Gastrocnemius medialis (tissue), 4 donors: Measurements from ENCODE around the gene PROS1. TPM values are rescaled to one million over a fixed set of nuclear protein-coding genes. Genes with fewer than 3 reads are reported as not detected.
"Not testable (repeated sequence)": the region's sequence is repeated elsewhere in the genome, so short reads cannot be mapped to it uniquely, and the experiment has no call there.

ENCODE experiments used
- ATAC-seq, 2 donors: fragments of 150-250 bp; one replicate each; pipeline ENCODE4 v1.9.1; 2016
- DNase-seq, 2 donors: peaks; one replicate each; pipeline ENCODE4 v3.0.0-alpha.2; 2019
- H3K27ac ChIP-seq, 4 donors: fragments of 200-600 bp; sonication (generic); 1 replicate in 1 of 4; 2 replicates in 3 of 4; pipeline ENCODE4 v1.5.1; 2016 to 2018; ENCODE audit warnings: mild to moderate bottlenecking in 2 of 4, moderate library complexity in 1 of 4
- H3K27me3 ChIP-seq, 3 donors: fragments of 200-600 bp; sonication (generic) in 2 of 3; 1 replicate in 1 of 3; 2 replicates in 2 of 3; pipeline versions ENCODE4 v1.5.1 to v1.6.0; 2016 to 2019; ENCODE audit warnings: mild to moderate bottlenecking in 1 of 3, moderate library complexity in 1 of 3
- H3K36me3 ChIP-seq, 2 donors: fragments of 200-600 bp; sonication (generic) in 1 of 2; one replicate each; pipeline ENCODE4 v1.5.1; 2017 to 2018
- H3K4me1 ChIP-seq, 2 donors: fragments of 200-600 bp; sonication (generic) in 1 of 2; one replicate each; pipeline ENCODE4 v1.5.1; 2016 to 2017; ENCODE audit warnings: mild to moderate bottlenecking in 2 of 2
- H3K4me3 ChIP-seq, 4 donors: fragments of 200-600 bp; sonication (generic) in 3 of 4; 1 replicate in 1 of 4; 2 replicates in 3 of 4; pipeline ENCODE4 v1.5.1; 2016 to 2019; ENCODE audit warnings: mild to moderate bottlenecking in 2 of 4
- H3K9me3 ChIP-seq, 3 donors: fragments of 200-600 bp; sonication (generic) in 2 of 3; 1 replicate in 1 of 3; 2 replicates in 2 of 3; pipeline ENCODE4 v1.5.1; 2016 to 2019
- POLR2A ChIP-seq, 2 donors: fragments of 450-650 bp; IDR thresholded peaks; one replicate each; pipeline ENCODE4 v1.6.1; 2017; ENCODE audit warnings: antibody characterized with exemption in 2 of 2, mild to moderate bottlenecking in 2 of 2, moderate library complexity in 2 of 2
- in situ Hi-C, 4 donors: fragments of 200-750 bp; cut with MboI; loops; one replicate each; pipeline versions ENCODE4 v1.15.0 to v1.8.0; 2017; ENCODE audit warnings: low sequenced_read_pairs in 4 of 4
- intact Hi-C: fragments of 100-400 bp; cut with DNase I; formaldehyde crosslinking; loops from one replicate; pipeline ENCODE4 v1.15.1; 2023; ENCODE audit warnings: low total_unique reads
- total RNA-seq, 4 donors: library from RNA; depleted of rRNA; stranded (reverse); fragments of >200 nt; gene quantifications; one replicate each; pipeline versions ENCODE4 v1.1.0 to v1.2.3, GENCODE V29; 2016
- TF ChIP-seq, protein P1 (sequence below), 5 experiments: fragments of 450-650 bp in 3 of 5; fragments of 200-600 bp in 2 of 5; sonication (generic) in 2 of 5; IDR thresholded peaks in 4 of 5; conservative IDR thresholded peaks in 1 of 5; 1 replicate in 4 of 5; 2 replicates in 1 of 5; pipeline ENCODE4 v1.5.1; 2016 to 2019; ENCODE audit warnings: antibody characterized with exemption in 5 of 5, mild to moderate bottlenecking in 3 of 5, moderate library complexity in 3 of 5

The PROS1 gene
- total RNA-seq, 4 donors from 2014 or later, result 5.0 to 8.3 (median 7.6) TPM

DNA sequence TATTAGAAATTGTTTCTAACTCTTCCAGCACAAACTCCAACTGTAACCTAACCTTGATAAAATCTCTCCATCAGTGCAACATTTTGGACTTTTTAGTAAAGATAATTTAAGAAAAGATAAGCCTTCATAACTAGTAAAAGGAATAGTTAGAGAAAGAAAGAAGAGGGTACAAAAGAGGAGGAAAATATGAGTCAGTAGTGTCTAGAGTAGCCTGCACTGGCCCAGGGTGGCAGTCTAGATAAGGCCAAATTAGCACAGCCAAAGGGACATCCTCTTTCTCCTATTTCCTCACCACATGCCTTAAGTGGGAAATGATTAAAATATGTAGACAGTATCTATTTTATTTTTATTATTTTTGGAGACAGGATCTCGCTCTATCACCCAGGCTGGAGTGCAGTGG lies 3.7 kb downstream of the PROS1 start:
- in situ Hi-C loops, result loop anchor here in 1 of 4 donors (5.0 kb wide), 1 partner anchor 43 kb away; no protein-coding TSS in a partner anchor
- Histone ChIP-seq H3K4me1 (peaks cover 3% of the 10 kb centered on the region in 2 donors), H3K36me3 (no peaks in the 10 kb centered on the region), H3K4me3 (no peak overlapping the region), H3K27me3 (no peaks in the 10 kb centered on the region), H3K27ac (no peak overlapping the region), H3K9me3 (no peaks in the 10 kb centered on the region)
- intact Hi-C loops, result no loop called here
- no peak for TF ChIP-seq POLR2A (IDR thresholded peaks at IDR 0.05)
- TF ChIP-seq, protein P1, sequence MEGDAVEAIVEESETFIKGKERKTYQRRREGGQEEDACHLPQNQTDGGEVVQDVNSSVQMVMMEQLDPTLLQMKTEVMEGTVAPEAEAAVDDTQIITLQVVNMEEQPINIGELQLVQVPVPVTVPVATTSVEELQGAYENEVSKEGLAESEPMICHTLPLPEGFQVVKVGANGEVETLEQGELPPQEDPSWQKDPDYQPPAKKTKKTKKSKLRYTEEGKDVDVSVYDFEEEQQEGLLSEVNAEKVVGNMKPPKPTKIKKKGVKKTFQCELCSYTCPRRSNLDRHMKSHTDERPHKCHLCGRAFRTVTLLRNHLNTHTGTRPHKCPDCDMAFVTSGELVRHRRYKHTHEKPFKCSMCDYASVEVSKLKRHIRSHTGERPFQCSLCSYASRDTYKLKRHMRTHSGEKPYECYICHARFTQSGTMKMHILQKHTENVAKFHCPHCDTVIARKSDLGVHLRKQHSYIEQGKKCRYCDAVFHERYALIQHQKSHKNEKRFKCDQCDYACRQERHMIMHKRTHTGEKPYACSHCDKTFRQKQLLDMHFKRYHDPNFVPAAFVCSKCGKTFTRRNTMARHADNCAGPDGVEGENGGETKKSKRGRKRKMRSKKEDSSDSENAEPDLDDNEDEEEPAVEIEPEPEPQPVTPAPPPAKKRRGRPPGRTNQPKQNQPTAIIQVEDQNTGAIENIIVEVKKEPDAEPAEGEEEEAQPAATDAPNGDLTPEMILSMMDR (IDR thresholded peaks at IDR 0.05 in 4 of 5, conservative IDR thresholded peaks at IDR 0.05 in 1 of 5), result no peak
- DNase-seq (no peak), ATAC-seq (no peak)

DNA sequence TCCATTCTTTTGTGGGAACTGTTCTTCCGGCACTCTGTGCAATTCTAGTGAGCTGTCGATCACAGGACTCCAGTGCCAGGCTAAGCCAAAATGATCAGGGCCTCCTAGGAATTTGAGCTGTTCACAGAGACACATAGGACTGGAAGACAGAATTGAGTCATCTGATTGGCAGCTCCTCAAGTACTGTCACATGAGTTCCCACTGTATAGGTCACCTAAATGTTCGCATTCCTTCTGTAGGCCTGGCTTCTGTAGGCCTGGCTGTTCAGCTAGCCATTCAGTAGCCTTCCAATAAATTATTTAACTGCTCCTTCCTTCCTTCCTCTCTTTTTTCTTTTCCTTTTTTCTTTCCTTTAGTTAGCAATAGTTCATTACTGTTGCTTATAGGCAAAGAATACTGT lies 4.3 kb downstream of the PROS1 start:
- no peaks in the 10 kb centered on the region for H3K27me3 ChIP-seq
- ATAC-seq, result no peak
- in situ Hi-C loops, result loop anchor here in 1 of 4 donors (5.0 kb wide), 1 partner anchor 42 kb away; no protein-coding TSS in a partner anchor
- no peaks in the 10 kb centered on the region for H3K36me3 ChIP-seq
- DNase-seq, result no peak
- H3K4me1 ChIP-seq, result peaks cover 3% of the 10 kb centered on the region in 2 donors
- no peak for TF ChIP-seq POLR2A (IDR thresholded peaks at IDR 0.05)
- TF ChIP-seq, protein P1 (IDR thresholded peaks at IDR 0.05 in 4 of 5, conservative IDR thresholded peaks at IDR 0.05 in 1 of 5), result no peak
- H3K27ac ChIP-seq, result no peak overlapping the region
- intact Hi-C loops, result no loop called here
- no peaks in the 10 kb centered on the region for H3K9me3 ChIP-seq
- H3K4me3 ChIP-seq, result no peak overlapping the region

DNA sequence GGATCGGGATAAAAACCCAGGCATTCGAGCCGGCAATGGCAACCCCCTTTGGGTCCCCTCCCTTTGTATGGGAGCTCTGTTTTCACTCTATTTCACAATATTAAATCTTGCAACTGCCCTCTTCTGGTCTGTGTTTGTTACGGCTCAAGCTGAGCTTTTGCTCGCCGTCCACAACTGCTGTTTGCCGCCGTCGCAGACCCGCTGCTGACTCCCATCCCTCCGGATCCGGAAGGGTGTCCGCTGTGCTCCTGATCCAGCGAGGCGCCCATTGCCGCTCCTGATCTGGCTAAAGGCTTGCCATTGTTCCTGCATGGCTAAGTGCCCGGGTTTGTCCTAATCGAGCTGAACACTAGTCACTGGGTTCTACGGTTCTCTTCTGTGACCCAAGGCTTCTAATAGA lies 8.6 kb downstream of the PROS1 start:
- H3K9me3 ChIP-seq, ATAC-seq, H3K4me3 ChIP-seq, H3K36me3 ChIP-seq, H3K27me3 ChIP-seq, DNase-seq, H3K27ac ChIP-seq, intact Hi-C loops, H3K4me1 ChIP-seq: not testable (repeated sequence)
- in situ Hi-C loops, result loop anchor here in 1 of 4 donors (5.0 kb wide), 1 partner anchor 38 kb away; no protein-coding TSS in a partner anchor

- H3K27ac ChIP-seq, result no peak overlapping the region
- no peaks in the 10 kb centered on the region for H3K9me3 ChIP-seq
- ATAC-seq, result no peak
- in situ Hi-C loops, result no loop called here
- H3K36me3 ChIP-seq, result no peaks in the 10 kb centered on the region
- TF ChIP-seq, protein P1 (IDR thresholded peaks at IDR 0.05 in 4 of 5, conservative IDR thresholded peaks at IDR 0.05 in 1 of 5), result no peak
- TF ChIP-seq POLR2A (IDR thresholded peaks at IDR 0.05), result no peak
- no peak for DNase-seq
- no peak overlapping the region for H3K4me3 ChIP-seq
- H3K27me3 ChIP-seq, result no peaks in the 10 kb centered on the region
- H3K4me1 ChIP-seq, result no peaks in the 10 kb centered on the region
- intact Hi-C loops, result no loop called here
These were observed 10.9 kb downstream of the PROS1 start for GRCh38 chr3:93962798-93963197.

GRCh38 chr3:93961489-93961888 lies 12.2 kb downstream of the PROS1 start:
- no peak for TF ChIP-seq POLR2A (IDR thresholded peaks at IDR 0.05)
- TF ChIP-seq, protein P1 (IDR thresholded peaks at IDR 0.05 in 4 of 5, conservative IDR thresholded peaks at IDR 0.05 in 1 of 5), result no peak

More at GRCh38 chr3:93961489-93961888, 12.2 kb downstream of the PROS1 start:
- ATAC-seq, result no peak
- no peaks in the 10 kb centered on the region for H3K4me1 ChIP-seq
- in situ Hi-C loops (no loop called here), intact Hi-C loops (no loop called here)
- no peak overlapping the region for H3K4me3 ChIP-seq
- no peaks in the 10 kb centered on the region for H3K9me3 ChIP-seq
- H3K27ac ChIP-seq, result no peak overlapping the region
- H3K36me3 ChIP-seq, result no peaks in the 10 kb centered on the region
- DNase-seq, result no peak
- no peaks in the 10 kb centered on the region for H3K27me3 ChIP-seq
